ENCODE results near the gene GPR137. TPM values are rescaled to one million over a fixed set of nuclear protein-coding genes. Genes with fewer than 3 reads are reported as not detected.
A peak's percentile ranks its signal among the peaks of the same experiment; 100 is the strongest.

Gene GPR137
- total and polyA plus RNA-seq, 7 donors, result 12.2 to 35.0 (median 17.4) TPM

GRCh38 chr11:64297699-64298358 is 12.2 kb downstream of the GPR137 start:
- no peak overlapping the region for H3K4me3 ChIP-seq
- intact Hi-C loops (cut with DNase I), result no loop called here
- H3K36me3 ChIP-seq, result no peaks in the 10 kb centered on the region
- no peak for DNase-seq
- 19 to 40% methylated on average over 18 of the region's 18 CpGs for WGBS, 2 donors
- no peak overlapping the region for H3K27ac ChIP-seq
- no peaks in the 10 kb centered on the region for H3K9me3 ChIP-seq
- H3K4me1 ChIP-seq, result peaks cover 0 to 29% (median 25%) of the 10 kb centered on the region in 4 donors
- TF ChIP-seq POLR2AphosphoS5 (IDR thresholded peaks at IDR 0.05), result no peak
- no peak for TF ChIP-seq CTCF (IDR thresholded peaks at IDR 0.05)
- TF ChIP-seq POLR2A (IDR thresholded peaks at IDR 0.05), result no peak
- no peak for TF ChIP-seq EP300 (IDR thresholded peaks at IDR 0.05)
- peaks cover 42 to 100% (median 91%) of the 10 kb centered on the region in 3 donors for H3K27me3 ChIP-seq

DNA sequence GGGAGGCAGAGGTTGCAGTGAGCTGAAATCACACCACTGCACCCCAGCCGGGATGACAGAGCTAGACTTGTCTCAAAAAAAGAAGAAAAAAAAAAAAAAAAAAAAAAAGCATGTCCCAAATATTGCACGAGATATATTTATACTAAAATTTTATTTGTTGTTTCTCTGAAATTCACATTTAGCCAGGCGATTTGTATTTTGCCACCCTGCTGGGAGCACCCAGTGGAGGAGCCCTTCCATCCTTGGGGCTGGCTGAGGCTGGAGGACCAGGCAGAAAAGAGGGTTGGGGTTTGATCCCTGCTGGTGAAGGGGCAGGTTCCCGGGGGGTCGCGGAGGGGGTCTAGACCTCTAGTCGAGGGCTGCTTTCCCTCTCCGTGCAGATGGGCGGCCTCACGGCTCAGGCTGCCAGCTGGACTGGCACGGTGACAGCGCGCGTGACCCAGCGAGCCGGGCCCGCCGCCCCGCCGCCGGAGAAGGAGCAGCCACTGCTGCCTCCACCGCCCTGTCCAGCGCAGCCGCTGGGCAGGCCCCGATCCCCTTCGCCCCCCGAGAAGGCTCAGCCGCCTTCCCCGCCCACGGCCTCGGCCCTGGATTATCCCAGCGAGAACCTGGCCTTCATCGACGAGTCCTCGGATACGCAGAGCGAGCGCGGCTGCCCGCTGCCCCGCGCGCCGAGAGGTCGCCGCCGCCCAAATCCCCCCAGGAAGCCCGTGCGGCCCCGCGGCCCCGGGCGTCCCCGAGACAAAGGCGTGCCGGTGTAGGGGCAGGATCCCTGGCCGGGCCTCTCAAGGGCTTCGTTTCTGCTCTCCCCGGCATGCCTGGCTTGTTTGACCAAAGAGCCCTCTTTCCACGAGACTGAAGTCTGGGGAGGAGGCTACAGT is 13.6 kb downstream of the GPR137 start:
- Histone ChIP-seq H3K4me3 (peak overlapping the region; percentile 24 to 52 (median 43)), H3K27ac (peak overlapping the region in 2 of 4 donors; percentile 20 to 49), H3K4me1 (peaks cover 0 to 36% (median 33%) of the 10 kb centered on the region in 4 donors), H3K36me3 (no peaks in the 10 kb centered on the region), H3K27me3 (peaks cover 38 to 93% (median 77%) of the 10 kb centered on the region in 3 donors), H3K9me3 (no peaks in the 10 kb centered on the region)
- intact Hi-C loops (cut with DNase I), result no loop called here
- TF ChIP-seq POLR2AphosphoS5 (IDR thresholded peaks at IDR 0.05), result peak in 2 of 4 donors; percentile 30 to 34
- no peak for TF ChIP-seq POLR2A (IDR thresholded peaks at IDR 0.05)
- whole genome bisulfite sequencing, 2 donors, result 2 to 4% methylated on average over 60 of the region's 60 CpGs
- peak; percentile 88 for DNase-seq

GRCh38 chr11:64299847-64300648 is 14.4 kb downstream of the GPR137 start, which contains the start of gene CATSPERZ:
CATSPERZ (plus strand) TSS chr11:64300358; CDS start chr11:64300411, 53 bp downstream.
- TF ChIP-seq POLR2AphosphoS5 (IDR thresholded peaks at IDR 0.05), result peak in 1 of 4 donors; percentile 7
- no peak for TF ChIP-seq CTCF (IDR thresholded peaks at IDR 0.05)
- Histone ChIP-seq H3K27me3 (peaks cover 38 to 85% (median 70%) of the 10 kb centered on the region in 3 donors), H3K9me3 (no peaks in the 10 kb centered on the region), H3K4me3 (peak within 1 kb of the TSS; percentile 24 to 52 (median 43)), H3K36me3 (no peaks in the 10 kb centered on the region), H3K27ac (peak within 1 kb of the TSS in 2 of 4 donors; percentile 20 to 49), H3K4me1 (peaks cover 0 to 39% (median 36%) of the 10 kb centered on the region in 4 donors)
- no peak for DNase-seq
- intact Hi-C loops (cut with DNase I), result loop anchor here (5.0 kb wide), 1 partner anchor 53 kb away; the partner anchor contains the start of gene PPP1R14B
- WGBS, 2 donors, result 1 to 5% methylated on average over 54 of the region's 54 CpGs

DNA sequence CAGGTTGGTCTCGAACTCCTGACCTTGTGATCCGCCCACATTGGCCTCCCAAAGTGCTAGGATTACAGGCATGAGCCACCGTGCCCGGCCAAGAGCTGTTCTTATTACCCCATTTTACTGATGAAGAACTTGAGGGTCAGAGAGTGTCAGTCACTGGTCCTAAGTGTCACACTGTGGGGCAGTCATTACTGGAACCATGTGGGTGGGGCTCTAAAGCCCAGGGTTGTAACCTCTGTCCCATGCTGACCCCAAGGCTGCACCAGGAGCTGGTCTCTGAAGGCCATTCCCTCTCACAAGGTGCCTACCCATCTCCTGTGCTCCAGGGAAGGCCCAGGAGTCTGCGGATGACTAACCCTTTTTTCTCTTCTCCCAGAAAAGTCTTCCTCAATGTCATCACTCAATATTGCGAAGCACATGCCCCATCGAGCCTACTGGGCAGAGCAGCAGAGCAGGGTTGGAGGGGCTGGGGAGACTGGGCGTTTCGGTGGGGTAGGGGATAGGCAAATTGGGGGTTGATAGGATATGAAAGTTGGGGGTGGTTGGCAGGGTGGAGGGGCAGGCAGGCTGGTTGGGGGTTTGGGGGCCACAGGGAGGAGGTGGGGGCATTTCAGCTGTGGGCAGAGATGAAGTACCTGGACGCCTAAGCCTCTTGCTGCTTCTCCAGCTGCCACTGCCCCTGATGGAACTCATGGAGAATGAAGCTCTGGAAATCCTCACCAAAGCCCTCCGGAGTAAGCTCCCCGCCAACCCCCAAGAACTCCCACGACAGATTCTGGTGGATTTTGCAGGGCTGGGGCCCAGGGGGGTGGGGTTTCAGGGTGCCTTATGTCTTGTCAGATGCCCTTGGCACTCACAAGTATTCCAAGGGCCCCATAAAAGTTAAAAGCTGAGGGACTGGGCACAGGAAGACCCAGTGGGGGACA is 17.7 kb downstream of the GPR137 start:
- peaks cover 0 to 55% (median 50%) of the 10 kb centered on the region in 4 donors for H3K4me1 ChIP-seq
- no peaks in the 10 kb centered on the region for H3K36me3 ChIP-seq
- 85 to 87% methylated on average over 13 of the region's 13 CpGs for WGBS, 2 donors
- intact Hi-C loops (cut with DNase I), result loop anchor here (1.0 to 5.0 kb wide), 2 partner anchors 56 to 99 kb away; partner anchors contain the start of gene PPP1R14B
- H3K27ac ChIP-seq, result peak overlapping the region; percentile 87 to 97 (median 96)
- H3K9me3 ChIP-seq, result no peaks in the 10 kb centered on the region
- H3K27me3 ChIP-seq, result peaks cover 17 to 52% (median 37%) of the 10 kb centered on the region in 3 donors
- no peak for TF ChIP-seq EP300 (IDR thresholded peaks at IDR 0.05)
- TF ChIP-seq CTCF (IDR thresholded peaks at IDR 0.05), result no peak
- TF ChIP-seq POLR2AphosphoS5 (IDR thresholded peaks at IDR 0.05), result no peak
- TF ChIP-seq POLR2A (IDR thresholded peaks at IDR 0.05), result no peak
- H3K4me3 ChIP-seq, result peak overlapping the region in 2 of 4 donors; percentile 89 to 91
- no peak for DNase-seq
